HCT116 (cell line): ENCODE results near the gene LEMD1. TPM values are rescaled to one million over a fixed set of nuclear protein-coding genes. Genes with fewer than 3 reads are reported as not detected.

ENCODE experiments used
- ATAC-seq: fragments of 200-7000 bp; cut with Tn5 transposase; 2 replicates; pipeline ENCODE4 v1.9.1; 2020; ENCODE audit warnings: mild to moderate bottlenecking, moderate library complexity
- BruUV-seq: library from RNA; stranded (reverse); fragments of 400-500 nt; replicated peaks from 2 replicates; lab custom pipeline; 2021; lab: Mats Ljungman, UMichigan
- CTCF ChIA-PET: fragments of 300-600 bp; sonication (Branson Sonifier 250); formaldehyde crosslinking; loops from one replicate; lab custom pipeline; 2021; ENCODE audit warnings: antibody characterized with exemption; lab: Charles Lee
- POLR2A ChIA-PET: fragments of 300-600, 350-600 bp; sonication (Branson Sonifier 250); formaldehyde crosslinking; loops from one replicate; lab custom pipeline; 2021; ENCODE audit warnings: antibody characterized with exemption; lab: Charles Lee
- RAD21 ChIA-PET, 2 experiments: fragments of 300-600 bp; sonication (Branson Sonifier 250); formaldehyde crosslinking; loops; one replicate each; lab custom pipeline; 2023; ENCODE audit warnings: low total read pairs in 2 of 2; ENCODE audit not compliant: uncharacterized antibody in 2 of 2, unreplicated experiment in 2 of 2, low non-redundant PET in 1 of 2; lab: Charles Lee
- DNase-seq: peaks from one replicate; pipeline ENCODE4 v3.0.0-alpha.2; 2010; ENCODE audit warnings: low read depth, low spot score
- H2AFZ ChIP-seq: fragments of 200-600 bp; shearing (Covaris generic), sonication (generic); 2 replicates; pipeline ENCODE4 v1.6.1; 2017; ENCODE audit warnings: low read depth, mixed run types, mixed read lengths, antibody characterized with exemption, low read length; ENCODE audit not compliant: poor library complexity, severe bottlenecking
- H3K27ac ChIP-seq: 2 replicates; pipeline ENCODE4 v1.5.1; 2012; ENCODE audit warnings: low read depth, low read length
- H3K27me3 ChIP-seq: fragments of 200-600 bp; sonication (generic); 2 replicates; pipeline ENCODE4 v1.6.1; 2016; ENCODE audit warnings: mixed run types, low read length, mixed read lengths; ENCODE audit not compliant: insufficient read depth
- H3K36me3 ChIP-seq, 2 experiments: fragments of 200-500 bp in 1 of 2; fragments of 200-600 bp in 1 of 2; sonication (Bioruptor generic) in 1 of 2; sonication (generic) in 1 of 2; 2 replicates each; pipeline versions ENCODE4 v1.5.1 to v1.6.1; 2014 to 2016; ENCODE audit warnings: low read length in 2 of 2, inconsistent platforms in 1 of 2, mixed read lengths in 1 of 2, mixed run types in 1 of 2; ENCODE audit not compliant: insufficient read depth in 2 of 2, control insufficient read depth in 1 of 2
- H3K4me1 ChIP-seq, 2 experiments: fragments of 200-600 bp in 1 of 2; sonication (generic) in 1 of 2; 2 replicates each; pipeline versions ENCODE4 v1.5.1 to v1.6.1; 2012 to 2017; ENCODE audit warnings: low read length in 2 of 2, inconsistent platforms in 1 of 2, mild to moderate bottlenecking in 1 of 2, mixed read lengths in 1 of 2, mixed run types in 1 of 2, moderate library complexity in 1 of 2; ENCODE audit not compliant: insufficient read depth in 2 of 2, control insufficient read depth in 1 of 2
- H3K4me2 ChIP-seq: fragments of 200-600 bp; sonication (generic); 2 replicates; pipeline ENCODE4 v1.6.1; 2017; ENCODE audit warnings: mixed run types, low read length, mixed read lengths
- H3K4me3 ChIP-seq, 2 experiments: fragments of 200-600 bp in 1 of 2; sonication (generic) in 1 of 2; replicated peaks in 1 of 2; 2 replicates each; pipeline ENCODE4 v1.5.1; 2011 to 2016; ENCODE audit warnings: low read length in 2 of 2, control low read depth in 1 of 2, low read depth in 1 of 2, mild to moderate bottlenecking in 1 of 2, mixed read lengths in 1 of 2, mixed run types in 1 of 2
- H3K79me2 ChIP-seq: fragments of 200-600 bp; sonication (generic); 2 replicates; pipeline ENCODE4 v1.6.1; 2017; ENCODE audit warnings: mild to moderate bottlenecking, mixed run types, low read length, moderate library complexity, mixed read lengths; ENCODE audit not compliant: insufficient read depth
- H3K9ac ChIP-seq: fragments of 200-600 bp; sonication (generic); 2 replicates; pipeline ENCODE4 v1.6.1; 2016; ENCODE audit warnings: low read length, mixed read lengths
- H3K9me2 ChIP-seq: fragments of 200-600 bp; sonication (generic), shearing (Covaris generic); 2 replicates; pipeline ENCODE4 v1.6.1; 2017; ENCODE audit warnings: mixed run types, mild to moderate bottlenecking, moderate library complexity; ENCODE audit not compliant: insufficient read depth
- H3K9me3 ChIP-seq, 2 experiments: fragments of 200-500 bp in 1 of 2; fragments of 200-600 bp in 1 of 2; sonication (Bioruptor generic) in 1 of 2; sonication (generic) in 1 of 2; 2 replicates each; pipeline ENCODE4 v1.6.1; 2014 to 2017; ENCODE audit warnings: low read length in 2 of 2, mixed read lengths in 2 of 2, inconsistent platforms in 1 of 2, low read depth in 1 of 2, mild to moderate bottlenecking in 1 of 2, mixed run types in 1 of 2, moderate library complexity in 1 of 2; ENCODE audit not compliant: control insufficient read depth in 1 of 2, insufficient read depth in 1 of 2
- H4K20me1 ChIP-seq: fragments of 200-600 bp; sonication (generic), shearing (Covaris generic); 2 replicates; pipeline ENCODE4 v1.6.1; 2017; ENCODE audit warnings: mixed run types, mild to moderate bottlenecking, moderate library complexity; ENCODE audit not compliant: insufficient read depth
- ATF3 ChIP-seq: IDR thresholded peaks from 2 replicates; pipeline ENCODE4 v1.6.1; 2012
- CTCF ChIP-seq, 3 experiments: fragments of 200-600 bp in 1 of 3; sonication (generic) in 1 of 3; IDR thresholded peaks in 2 of 3; conservative IDR thresholded peaks in 1 of 3; 2 replicates each; pipeline ENCODE4 v1.5.1; 2012 to 2017; ENCODE audit warnings: low read depth in 2 of 3, low read length in 2 of 3, antibody characterized with exemption in 1 of 3, borderline replicate concordance in 1 of 3, control low read depth in 1 of 3, mild to moderate bottlenecking in 1 of 3, mixed read lengths in 1 of 3, mixed run types in 1 of 3, moderate library complexity in 1 of 3; ENCODE audit not compliant: insufficient read depth in 1 of 3
- EGR1 ChIP-seq: IDR thresholded peaks from 2 replicates; pipeline ENCODE4 v1.6.1; 2012; ENCODE audit warnings: low read depth
- ELF1 ChIP-seq: IDR thresholded peaks from 2 replicates; pipeline ENCODE4 v1.6.1; 2012; ENCODE audit warnings: low read depth, borderline replicate concordance
- EZH2 ChIP-seq: fragments of 200-600 bp; sonication (generic); IDR thresholded peaks from 2 replicates; pipeline ENCODE4 v1.6.1; 2017; ENCODE audit warnings: antibody characterized with exemption, mixed run types
- EZH2phosphoT487 ChIP-seq: fragments of 200-600 bp; IDR thresholded peaks from 2 replicates; pipeline ENCODE4 v1.6.1; 2018; ENCODE audit warnings: antibody characterized with exemption, borderline replicate concordance
- FOSL1 ChIP-seq: IDR thresholded peaks from 2 replicates; pipeline ENCODE4 v1.6.1; 2012; ENCODE audit warnings: low read depth
- MAX ChIP-seq: IDR thresholded peaks from 2 replicates; pipeline ENCODE4 v1.6.1; 2012
- POLR2A ChIP-seq: IDR thresholded peaks from 2 replicates; pipeline ENCODE4 v1.7.0; 2011; ENCODE audit warnings: borderline replicate concordance; ENCODE audit not compliant: insufficient read depth, insufficient read length; ENCODE audit errors: extremely low read depth
- POLR2AphosphoS5 ChIP-seq: IDR thresholded peaks from 2 replicates; pipeline ENCODE4 v1.6.1; 2011; ENCODE audit warnings: mild to moderate bottlenecking, low read depth, low read length, moderate library complexity
- RAD21 ChIP-seq: IDR thresholded peaks from 2 replicates; pipeline ENCODE4 v1.6.1; 2012; ENCODE audit warnings: low read depth, mild to moderate bottlenecking
- REST ChIP-seq: IDR thresholded peaks from 2 replicates; pipeline ENCODE4 v1.6.1; 2012; ENCODE audit warnings: low read depth
- SIN3A ChIP-seq: IDR thresholded peaks from 2 replicates; pipeline ENCODE4 v1.6.1; 2012; ENCODE audit warnings: low read depth
- SP1 ChIP-seq: IDR thresholded peaks from 2 replicates; pipeline ENCODE4 v1.6.1; 2012; ENCODE audit warnings: low read depth
- SRF ChIP-seq: IDR thresholded peaks from 2 replicates; pipeline ENCODE4 v1.6.1; 2012; ENCODE audit warnings: low read depth
- TCF7L2 ChIP-seq: IDR thresholded peaks from 2 replicates; pipeline ENCODE4 v1.7.0; 2011; ENCODE audit warnings: borderline replicate concordance, inconsistent platforms; ENCODE audit not compliant: insufficient read depth, insufficient read length; ENCODE audit errors: extremely low read depth
- YY1 ChIP-seq: IDR thresholded peaks from 2 replicates; pipeline ENCODE4 v1.6.1; 2011; ENCODE audit warnings: low read length, low read depth, moderate library complexity, mild to moderate bottlenecking; ENCODE audit not compliant: insufficient replicate concordance; ENCODE audit errors: extremely low read depth
- ZFX ChIP-seq: fragments of 450-650 bp; IDR thresholded peaks from 2 replicates; pipeline ENCODE4 v1.6.1; 2017
- ZNF274 ChIP-seq: fragments of 200-500 bp; sonication (Bioruptor generic); IDR thresholded peaks from 2 replicates; pipeline ENCODE4 v1.6.1; 2014; ENCODE audit warnings: mild to moderate bottlenecking, low read depth, low read length, inconsistent platforms
- intact Hi-C: fragments of 100-400 bp; cut with micrococcal nuclease; formaldehyde crosslinking; loops from 2 replicates; pipeline ENCODE4 v1.10.0; 2022
- total RNA-seq: library from RNA; stranded (reverse); gene quantifications from one replicate; pipeline ENCODE4 v1.2.1, GENCODE V29; 2021; ENCODE audit not compliant: unreplicated experiment

Gene LEMD1
- total RNA-seq, 1 experiment from 2014 or later, result 11.9 TPM

- CTCF ChIA-PET, result interaction anchor here (1.0 to 1.6 kb wide), 2 partner anchors 8 to 10 kb away, joined by 4 to 6 read pairs; no protein-coding TSS in a partner anchor
- POLR2A ChIA-PET, result no interaction called here
- Histone ChIP-seq H3K4me1 (peaks cover 0 to 15% of the 10 kb centered on the region in 2 experiments; a peak in 2 of 4 replicates), H3K27ac (no peak overlapping the region), H3K36me3 (no peaks in the 10 kb centered on the region), H3K4me2 (no peak overlapping the region), H3K27me3 (no peaks in the 10 kb centered on the region), H3K9ac (no peak overlapping the region), H2AFZ (no peak overlapping the region), H3K79me2 (no peaks in the 10 kb centered on the region), H3K9me2 (no peaks in the 10 kb centered on the region), H4K20me1 (no peaks in the 10 kb centered on the region), H3K4me3 (no peak overlapping the region), H3K9me3 (no peaks in the 10 kb centered on the region)
- intact Hi-C loops, result no loop called here
- no peak for DNase-seq
- no TSS peak for BruUV-seq
- ATAC-seq, result no peak
- RAD21 ChIA-PET, result no interaction called here
- TF ChIP-seq ZFX, result no peak
- TF ChIP-seq ELF1, result no peak
- no peak for TF ChIP-seq MAX
- TF ChIP-seq ZNF274, result no peak
- no peak for TF ChIP-seq ATF3
- TF ChIP-seq POLR2A, result no peak
- no peak for TF ChIP-seq EZH2
- TF ChIP-seq POLR2AphosphoS5, result no peak
- TF ChIP-seq EGR1, result no peak
- TF ChIP-seq SP1, result no peak
- TF ChIP-seq REST, result no peak
- TF ChIP-seq CTCF (IDR thresholded peaks at IDR 0.05 in 2 of 3, conservative IDR thresholded peaks at IDR 0.05 in 1 of 3; ENCODE audit: borderline replicate concordance in 1 of 3, insufficient read depth in 1 of 3, low read depth in 2 of 3, low read length in 2 of 3), result no peak
- no peak for TF ChIP-seq SRF
- TF ChIP-seq RAD21, result no peak
- no peak for TF ChIP-seq FOSL1
- TF ChIP-seq TCF7L2, result no peak
- no peak for TF ChIP-seq YY1
- no peak for TF ChIP-seq EZH2phosphoT487
- TF ChIP-seq SIN3A, result no peak
Measured at GRCh38 chr1:205344066-205344928, 77.6 kb downstream of the LEMD1 start.
